Right ventricle myocardium superior (tissue), 1 donor: ENCODE results near the gene CRISPLD2. TPM values are rescaled to one million over a fixed set of nuclear protein-coding genes. Genes with fewer than 3 reads are reported as not detected.

Source experiments
- ATAC-seq: fragments of 200-7000 bp; cut with Tn5 transposase; one replicate; pipeline ENCODE4 v1.9.1; 2020; ENCODE audit warnings: mild to moderate bottlenecking; ENCODE audit not compliant: poor library complexity
- DNase-seq: peaks from one replicate; pipeline ENCODE4 v3.0.0-alpha.2; 2020
- intact Hi-C: fragments of 100-400 bp; cut with DNase I; formaldehyde crosslinking; loops from one replicate; pipeline ENCODE4 v1.11.2; 2022
- total RNA-seq: library from RNA; stranded (reverse); fragmentation: NEBNext Ultra II Directional; extraction: Animal tissue kit (Norgen Biotek cat#: 25700); gene quantifications from one replicate; pipeline ENCODE4 v1.2.1, GENCODE V29; 2021
- donor health status: DM: no; HTN: yes; CAD: no; lungs with severe emphysema.

The CRISPLD2 gene
- total RNA-seq, 1 donor from 2014 or later: 23.5 TPM

DNA sequence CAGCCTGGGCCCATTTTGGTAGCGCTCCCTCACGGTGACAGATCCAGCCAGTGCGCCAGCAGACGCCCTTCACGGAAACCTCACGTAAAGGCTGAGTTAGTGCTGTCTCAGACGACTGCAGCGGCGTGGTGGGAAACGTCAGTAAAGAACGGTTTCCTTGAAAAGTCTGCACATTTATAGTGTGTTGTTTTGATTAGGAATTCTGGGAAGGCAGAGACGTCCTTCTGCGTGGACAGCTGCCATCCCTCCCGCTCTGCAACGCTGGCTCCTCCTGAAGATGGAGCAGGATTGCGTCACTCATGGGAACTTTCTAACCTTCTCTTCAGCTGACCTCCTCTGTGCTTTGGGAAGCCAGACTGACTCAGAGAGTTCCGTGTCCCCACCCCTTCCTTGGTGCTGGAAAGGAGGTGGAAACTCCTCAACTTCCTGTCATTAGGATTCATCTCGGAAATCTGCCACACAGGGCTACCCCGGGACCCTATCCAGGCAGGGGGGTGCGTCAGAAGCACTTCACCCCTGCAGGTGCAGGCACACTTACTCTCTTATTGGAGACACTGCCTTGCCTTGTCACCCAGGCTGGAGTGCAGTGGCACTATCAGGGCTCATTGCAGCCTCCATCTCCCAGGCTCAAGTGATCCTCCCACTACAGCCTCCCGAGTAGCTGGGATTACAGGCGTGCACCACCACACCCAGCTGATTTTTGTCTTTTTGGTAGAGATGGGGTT, 24.3 kb upstream of the CRISPLD2 start:
- peak; percentile 86 for DNase-seq
- peak; percentile 97 for ATAC-seq
- intact Hi-C loops: no loop called here

DNA sequence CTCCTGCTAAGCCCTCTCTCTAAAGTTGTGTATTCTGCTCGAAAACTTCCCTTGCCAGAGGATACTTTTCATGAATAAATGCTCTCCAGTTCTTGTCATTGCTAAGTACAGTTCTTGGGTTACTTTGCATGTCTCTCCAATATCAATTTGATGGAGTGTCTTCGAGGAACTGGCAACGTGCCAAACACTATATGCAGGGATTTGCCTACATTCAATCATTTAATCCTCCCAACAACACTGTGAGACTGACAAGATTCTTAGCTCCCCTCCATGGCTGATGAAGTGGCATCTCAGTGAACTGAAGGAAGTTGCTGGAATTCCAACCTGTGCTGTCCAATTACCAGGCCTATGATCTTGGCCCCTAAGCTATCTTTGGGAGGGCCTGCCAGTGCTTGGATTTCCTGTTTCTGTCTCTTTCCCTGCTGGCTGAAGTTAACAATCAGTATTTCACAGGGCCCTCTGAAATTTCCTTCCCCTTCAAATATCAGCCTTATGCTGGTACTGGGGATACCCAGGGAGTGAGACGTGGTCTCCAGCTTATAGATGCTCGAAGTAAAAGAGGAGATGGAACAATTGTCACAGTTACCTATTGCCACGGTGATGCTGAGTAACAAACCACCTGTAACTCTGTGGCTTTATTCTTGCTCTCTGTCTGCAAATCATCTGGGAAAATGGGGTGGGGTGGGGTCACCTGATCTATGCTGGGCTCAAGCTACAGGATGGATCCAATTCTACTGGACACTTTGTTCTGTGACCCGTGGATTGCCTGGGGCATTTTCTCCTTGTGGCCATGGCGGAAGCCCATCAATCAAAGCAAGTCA, 19.4 kb upstream of the CRISPLD2 start:
- ATAC-seq: no peak
- DNase-seq: no peak
- intact Hi-C loops: no loop called here

DNA sequence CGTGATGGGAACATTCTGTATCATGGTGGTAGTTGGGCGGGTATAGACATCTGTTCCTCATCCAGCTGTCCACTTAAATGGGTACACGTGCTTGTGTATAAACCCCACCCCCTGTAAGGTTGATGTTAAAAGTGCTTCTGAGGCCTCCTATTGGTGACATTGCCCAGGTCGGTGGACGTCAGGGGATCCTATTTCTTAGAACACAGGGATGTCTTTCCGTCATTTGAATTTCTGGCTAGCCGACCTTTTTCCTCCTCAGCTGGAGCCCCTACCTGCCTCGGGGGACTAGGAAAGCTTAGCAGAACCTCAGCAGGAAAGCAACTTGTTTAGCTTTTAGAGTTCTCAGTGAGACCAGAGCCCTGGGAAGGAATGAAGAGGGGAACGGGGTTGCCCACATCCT, 16.6 kb upstream of the CRISPLD2 start:
- intact Hi-C loops: no loop called here
- no peak for ATAC-seq
- DNase-seq: no peak

DNA sequence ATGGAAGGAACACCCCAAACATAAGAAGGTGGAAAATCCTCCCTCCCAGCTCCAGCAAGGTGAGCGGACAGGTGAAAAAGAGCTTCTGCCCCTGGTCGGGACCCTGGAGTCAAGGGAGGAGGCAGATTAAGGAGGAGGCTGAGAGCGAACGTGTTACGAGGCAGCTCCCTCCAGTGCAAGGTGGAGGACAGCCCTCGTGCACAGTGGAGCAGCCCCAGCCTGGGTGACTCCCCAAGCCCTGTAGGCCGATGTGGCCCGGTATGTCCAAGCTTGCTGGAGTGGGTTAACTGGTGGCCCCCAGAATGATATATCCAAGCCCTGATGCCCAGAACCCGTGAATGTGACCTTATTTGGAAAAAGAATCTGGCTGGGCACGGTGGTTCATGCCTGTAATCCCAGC, 15.5 kb upstream of the CRISPLD2 start:
- intact Hi-C loops: no loop called here
- ATAC-seq (no peak), DNase-seq (no peak)

DNA sequence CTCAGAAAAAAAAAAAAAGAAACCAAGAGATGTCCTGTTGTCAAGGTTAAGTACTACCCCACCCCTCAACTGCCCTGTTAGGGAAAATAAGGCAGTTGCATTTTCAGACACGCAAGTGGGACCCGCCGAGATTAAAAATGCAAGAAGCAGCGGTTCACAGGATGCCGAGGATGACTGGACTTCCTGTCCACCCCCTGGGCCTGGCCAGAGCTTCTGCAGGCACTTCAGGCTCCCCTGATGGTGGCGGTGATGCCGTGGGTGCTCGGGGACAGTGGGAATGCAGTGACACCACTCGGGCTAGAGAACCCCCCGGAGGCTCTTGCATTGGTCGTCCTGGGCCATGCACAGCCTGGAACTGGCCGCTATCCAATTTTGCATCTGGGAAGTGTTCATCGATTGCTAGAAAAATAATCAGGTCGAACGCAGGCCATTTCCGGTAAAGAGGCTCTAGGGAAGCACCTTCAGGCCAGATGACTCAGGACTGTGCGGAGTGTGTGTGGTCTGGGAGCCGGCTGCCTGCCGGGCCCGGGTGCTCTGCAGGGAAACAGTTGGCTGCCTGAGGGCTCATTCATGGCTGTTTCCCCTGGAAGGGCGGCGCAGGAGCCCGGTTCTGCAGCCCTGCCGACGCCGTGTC, 13.4 kb upstream of the CRISPLD2 start:
- intact Hi-C loops: no loop called here
- ATAC-seq (peak; percentile 81), DNase-seq (peak; percentile 70)

DNA sequence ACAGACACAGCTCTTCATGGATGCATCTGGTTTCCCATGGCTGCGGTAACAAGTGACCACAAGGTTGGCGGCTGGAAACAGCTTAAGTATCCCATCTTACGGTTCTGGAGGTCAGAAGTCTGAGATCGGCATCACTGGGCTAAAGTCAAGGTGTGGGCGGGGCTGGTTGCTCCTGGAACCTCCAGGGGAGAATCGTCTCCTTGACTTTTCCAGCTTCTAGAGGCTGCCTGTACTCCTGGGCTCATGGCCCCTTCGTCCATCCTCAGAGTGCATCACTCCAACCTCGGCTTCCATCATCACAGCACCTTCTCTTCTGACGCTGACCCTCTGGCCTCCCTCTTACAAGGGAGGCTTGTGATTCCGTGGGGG, 12.9 kb upstream of the CRISPLD2 start:
- DNase-seq: no peak
- intact Hi-C loops: no loop called here
- no peak for ATAC-seq

DNA sequence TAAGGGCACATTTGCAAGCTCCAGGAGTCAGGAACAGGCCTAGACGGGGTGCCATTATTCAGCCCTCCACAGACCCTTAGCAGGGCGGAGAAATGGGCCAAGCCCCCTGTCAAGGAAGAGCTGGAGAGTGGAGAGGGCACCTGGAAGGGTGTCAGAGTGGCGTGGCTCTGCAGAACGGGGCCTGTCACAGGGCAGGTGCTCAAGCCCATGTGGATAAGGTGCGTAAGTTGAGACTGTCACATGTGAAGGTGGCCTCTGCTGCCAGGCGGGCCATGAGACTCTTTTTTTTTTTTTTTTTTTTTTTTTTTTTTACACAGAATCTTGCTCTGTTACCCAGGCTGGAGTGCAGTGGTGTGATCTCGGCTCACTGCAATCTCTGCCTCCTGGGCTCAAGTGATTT, 12.0 kb upstream of the CRISPLD2 start:
- intact Hi-C loops: no loop called here
- no peak for ATAC-seq
- no peak for DNase-seq

DNA sequence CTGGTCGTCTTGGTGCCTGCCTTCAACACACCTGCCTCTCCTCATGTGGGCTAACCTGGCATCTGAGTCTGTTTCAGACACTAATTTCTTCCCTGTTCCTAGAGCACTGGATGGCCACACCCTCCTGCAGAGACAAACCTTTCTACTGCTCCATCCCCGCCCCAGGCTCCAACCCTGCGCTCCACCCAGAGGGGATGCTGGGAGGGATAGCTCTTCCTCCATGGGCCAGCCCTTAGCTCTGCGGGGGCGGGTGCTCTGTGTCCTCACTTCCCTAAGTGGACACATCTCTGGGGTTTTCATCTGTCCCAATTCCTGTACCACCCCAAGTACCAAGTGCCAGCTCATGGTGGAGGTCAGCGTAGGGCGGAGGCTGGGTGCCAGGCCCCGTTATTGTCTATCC, 11.0 kb upstream of the CRISPLD2 start:
- DNase-seq: peak; percentile 56
- intact Hi-C loops: no loop called here
- ATAC-seq: no peak

DNA sequence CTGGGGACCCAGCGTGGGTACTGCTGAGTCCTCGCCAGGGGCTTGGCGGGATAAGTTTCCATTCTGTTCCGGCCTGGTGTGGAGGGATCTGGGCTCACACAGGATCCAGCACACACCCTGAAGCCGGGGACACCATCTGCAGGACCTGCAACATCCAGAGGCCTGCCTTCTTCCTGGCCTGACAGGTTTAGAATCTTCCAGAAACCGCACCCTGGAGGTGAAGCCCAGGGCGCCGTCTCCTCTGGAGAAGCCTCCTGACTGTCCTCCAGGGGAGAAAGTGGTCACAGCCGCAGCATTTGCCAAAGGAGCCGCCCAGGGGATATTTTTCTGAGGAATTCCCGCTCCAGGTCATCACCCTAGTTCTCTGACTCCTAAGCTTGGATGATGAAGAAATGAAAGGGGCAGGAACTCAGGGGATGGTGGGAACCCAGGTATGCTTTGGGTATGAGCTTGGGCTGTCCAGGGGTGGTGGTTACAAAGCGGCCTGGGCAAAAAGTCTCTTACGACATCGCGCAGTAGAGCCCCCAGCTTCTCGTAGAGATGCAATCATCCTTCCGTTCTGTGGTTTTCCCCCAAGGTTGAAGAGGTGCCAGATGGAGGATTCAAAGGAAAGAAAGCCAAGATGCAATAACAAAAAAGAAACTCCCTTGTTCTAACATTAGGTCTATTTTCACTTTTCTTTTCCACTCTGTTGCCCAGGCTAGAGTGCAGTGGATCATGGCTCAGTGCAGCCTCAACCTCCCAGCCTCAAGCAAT, 9.1 kb upstream of the CRISPLD2 start:
- ATAC-seq: no peak
- DNase-seq: no peak
- intact Hi-C loops: no loop called here

DNA sequence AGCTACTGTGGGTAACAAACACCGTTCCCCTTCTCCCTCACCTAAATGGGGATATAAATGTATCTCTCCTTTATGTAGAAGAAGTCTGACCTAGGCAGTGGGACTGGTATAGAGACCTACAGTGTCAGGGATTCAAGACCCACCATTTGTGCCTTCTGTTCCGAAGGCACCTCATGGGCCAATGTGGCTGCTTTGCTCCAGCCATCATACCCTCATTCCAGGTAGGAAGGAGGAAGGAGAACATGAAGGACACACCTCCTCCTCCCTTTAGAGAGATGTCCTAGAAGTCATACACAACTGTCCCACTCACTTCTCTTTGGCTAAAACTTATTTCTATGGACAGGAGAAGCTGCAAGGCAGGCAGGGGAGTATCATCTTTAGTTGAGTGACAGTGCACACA, 8.3 kb upstream of the CRISPLD2 start:
- DNase-seq: no peak

DNA sequence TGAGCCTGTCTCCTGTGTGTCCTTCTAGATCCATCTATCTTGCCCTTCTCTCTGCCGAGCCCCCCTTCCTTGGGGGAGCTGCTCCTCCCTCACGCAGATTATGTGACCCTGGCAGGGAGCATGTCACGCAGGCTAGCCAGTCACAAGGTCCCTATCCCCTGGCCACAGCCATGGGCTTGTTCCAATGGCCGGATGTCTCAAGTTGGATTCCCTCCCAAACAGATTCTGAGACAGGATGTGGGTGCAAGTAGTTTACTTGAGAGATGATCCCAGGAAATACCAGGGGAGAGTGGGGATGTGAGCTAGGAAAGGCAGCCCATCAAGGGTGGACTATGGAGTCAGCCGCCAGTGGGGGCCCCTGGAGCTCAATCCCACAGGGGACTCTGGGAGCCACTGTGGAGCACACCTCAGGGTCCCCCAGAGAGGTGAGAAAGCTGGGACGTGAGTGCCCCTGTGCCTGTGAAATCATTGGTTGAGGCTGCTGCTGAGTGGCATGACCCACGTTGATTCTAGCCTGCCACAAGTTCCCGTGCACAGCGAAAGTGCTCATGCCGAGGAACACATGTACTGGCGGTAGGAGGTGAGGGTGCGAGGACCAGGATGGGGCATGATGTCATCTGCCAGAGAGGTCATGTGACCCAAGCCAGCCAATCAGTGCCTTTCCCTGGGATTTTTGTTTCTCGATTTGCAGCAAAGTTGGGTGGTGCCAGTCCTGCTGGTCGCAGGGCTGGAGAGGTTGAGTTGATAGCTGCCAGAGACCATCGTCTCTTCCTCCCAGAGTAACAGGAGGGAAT, 6.4 kb upstream of the CRISPLD2 start:
- ATAC-seq (no peak), DNase-seq (no peak)
- intact Hi-C loops: no loop called here

More for the DNA sequence above, 8.3 kb upstream of the CRISPLD2 start:
- intact Hi-C loops: no loop called here
- ATAC-seq: no peak

DNA sequence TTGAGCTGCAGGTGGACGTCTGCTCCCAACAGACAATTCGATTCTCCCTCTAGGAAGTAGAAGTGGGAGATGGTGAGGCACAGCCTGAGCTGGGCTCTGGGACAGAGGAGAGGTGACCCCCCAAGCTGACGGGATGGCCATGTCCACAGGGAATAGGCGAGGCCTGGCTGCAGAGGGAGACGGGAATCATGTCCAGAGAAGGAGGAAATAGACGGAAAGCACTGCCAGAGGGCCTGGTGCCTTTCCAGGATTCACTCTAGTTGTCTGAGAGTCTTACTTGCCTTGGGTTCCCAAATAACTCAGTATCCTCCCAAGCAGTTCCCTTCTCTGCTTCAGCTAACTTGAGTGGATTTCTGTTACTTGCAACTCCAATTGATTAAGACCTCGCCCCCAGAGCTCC, 4.3 kb upstream of the CRISPLD2 start:
- ATAC-seq (no peak), DNase-seq (no peak)
- intact Hi-C loops: no loop called here

DNA sequence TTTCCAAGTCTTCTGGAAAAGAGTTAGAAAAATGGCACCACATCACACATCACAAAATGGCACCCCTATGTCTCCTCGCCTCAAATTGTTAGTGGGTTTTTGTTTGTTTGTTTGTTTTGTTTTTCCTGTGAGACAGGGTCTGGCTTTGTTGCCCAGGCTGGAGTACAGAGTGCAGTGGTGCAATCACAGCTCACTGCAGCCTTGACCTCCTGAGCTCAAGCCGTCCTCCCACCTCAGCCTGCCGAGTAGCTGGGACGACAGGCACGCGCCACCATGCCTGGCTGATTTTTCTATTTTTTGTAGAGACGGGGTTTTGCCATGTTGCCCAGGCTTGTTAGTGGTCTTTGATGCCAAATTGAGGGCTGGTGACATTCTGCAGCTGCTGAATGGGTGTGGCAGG, 3.8 kb upstream of the CRISPLD2 start:
- intact Hi-C loops: no loop called here
- ATAC-seq: no peak
- no peak for DNase-seq

DNA sequence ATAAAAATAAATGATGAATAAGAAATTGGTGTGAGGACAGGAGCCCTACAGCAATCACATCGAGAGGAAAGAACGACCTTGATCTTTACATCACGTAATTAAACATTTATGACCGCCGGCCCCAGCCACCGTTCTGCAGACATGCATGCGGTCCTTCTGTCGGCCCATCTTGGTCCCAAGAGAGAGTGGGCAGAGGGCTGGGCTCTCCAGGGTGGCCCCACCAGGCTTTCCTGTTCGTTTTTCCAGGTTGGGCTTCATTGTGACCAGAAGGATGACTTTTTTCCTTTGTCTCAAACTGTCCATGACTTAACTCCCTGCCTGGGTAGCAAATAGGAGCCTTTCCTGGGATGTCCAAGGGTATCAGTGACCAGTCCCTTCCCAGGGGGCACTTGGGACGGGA, 3.3 kb upstream of the CRISPLD2 start:
- ATAC-seq (no peak), DNase-seq (no peak)
- intact Hi-C loops: no loop called here

DNA sequence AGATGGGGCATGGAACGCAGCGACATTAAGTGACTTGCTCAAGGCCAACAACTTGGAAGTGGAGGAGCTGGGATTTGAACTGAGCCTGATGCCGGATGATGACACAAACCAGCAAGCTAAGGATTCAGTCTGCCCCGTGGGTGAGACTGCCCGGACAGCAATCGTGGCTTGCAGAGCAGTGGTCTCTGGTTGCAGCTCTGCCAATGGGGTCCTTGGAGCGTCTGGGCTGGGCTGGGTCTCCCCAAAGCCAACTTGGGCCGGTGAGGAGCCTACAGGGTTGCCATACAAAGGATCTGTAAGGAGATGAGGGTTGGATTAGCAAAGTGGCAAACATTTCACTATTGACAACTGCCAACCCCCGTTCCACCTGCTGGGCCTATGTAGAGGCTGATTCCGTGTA, 2.6 kb upstream of the CRISPLD2 start:
- ATAC-seq (no peak), DNase-seq (no peak)
- intact Hi-C loops: no loop called here

DNA sequence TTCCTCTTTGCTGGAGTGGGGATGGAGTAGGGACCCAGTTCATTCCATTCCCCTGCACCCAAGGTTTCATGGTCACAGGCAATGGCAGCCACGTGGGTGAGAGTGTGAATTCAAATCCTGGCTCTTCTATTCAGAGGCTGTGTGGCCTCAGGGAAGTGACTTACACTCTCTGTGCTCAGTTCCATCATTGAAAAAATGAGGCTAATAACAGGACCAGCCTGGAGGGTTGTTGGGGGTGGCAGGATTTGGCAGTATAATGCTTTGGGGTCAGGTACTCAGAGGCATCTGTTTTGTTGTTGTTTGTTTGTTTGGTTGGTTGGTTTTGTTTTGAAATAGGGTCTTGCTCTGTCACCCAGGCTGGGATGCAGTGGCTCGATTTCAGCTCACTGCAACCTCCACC, 2.2 kb upstream of the CRISPLD2 start:
- ATAC-seq (no peak), DNase-seq (no peak)
- intact Hi-C loops: no loop called here

DNA sequence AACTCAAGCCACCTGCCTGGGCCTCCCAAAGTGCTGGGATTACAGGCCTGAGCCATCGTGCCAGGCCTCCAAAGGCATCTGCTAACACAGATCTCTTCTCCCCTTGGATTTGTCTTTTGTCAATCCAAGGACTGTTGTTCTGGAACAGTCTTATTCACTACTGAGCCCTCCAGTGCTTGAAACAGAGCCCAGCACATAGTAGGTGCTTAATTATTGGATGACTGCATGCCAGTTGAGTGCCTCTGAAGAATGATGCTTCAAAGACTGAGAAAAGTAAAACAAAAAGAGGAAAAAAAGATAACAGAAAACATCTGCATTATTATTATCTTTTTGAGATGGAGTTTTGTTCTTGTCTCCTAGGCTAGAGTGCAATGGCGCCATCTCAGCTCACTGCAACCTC, 1.7 kb upstream of the CRISPLD2 start:
- DNase-seq: no peak

DNA sequence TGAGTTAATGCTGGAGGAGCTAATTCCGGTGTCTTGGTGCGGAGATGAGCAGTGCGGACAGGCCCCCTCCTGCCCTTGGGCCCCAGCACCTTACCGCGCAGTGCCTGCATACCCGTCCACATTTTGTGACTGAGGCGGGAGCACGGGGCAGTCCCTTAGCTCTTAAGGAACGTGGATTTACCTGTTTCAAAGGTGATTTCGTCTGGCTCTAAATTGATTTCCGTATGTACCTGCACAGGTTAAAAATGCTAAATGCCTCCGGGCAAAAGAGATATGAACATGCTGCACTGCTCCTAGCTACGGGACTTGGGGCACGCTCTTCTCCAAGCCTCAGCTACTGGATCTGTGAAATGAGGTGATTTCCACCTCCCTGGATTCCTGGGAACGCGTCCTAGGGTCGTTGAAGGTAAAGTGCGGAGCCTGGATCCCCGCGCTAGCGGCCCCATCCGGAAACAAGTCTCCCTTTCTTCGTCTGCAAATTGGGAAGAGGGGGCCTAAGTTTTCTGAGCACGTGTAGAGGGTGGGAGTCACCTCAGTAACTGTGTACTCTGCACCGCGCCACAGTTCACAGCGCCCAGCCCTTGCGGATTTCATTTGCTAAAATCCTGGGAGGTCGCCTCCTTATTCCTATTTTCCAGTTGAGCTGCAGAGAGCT, 669 bp upstream of the CRISPLD2 start:
- intact Hi-C loops: no loop called here
- ATAC-seq (no peak), DNase-seq (no peak)

More for the DNA sequence above, 1.7 kb upstream of the CRISPLD2 start:
- intact Hi-C loops: no loop called here
- ATAC-seq: no peak
